ENCODE data around the gene HMCN2. TPM values are rescaled to one million over a fixed set of nuclear protein-coding genes. Genes with fewer than 3 reads are reported as not detected.

HMCN2 gene
- total and polyA plus RNA-seq, 2 of the 4 experiments (the other 2 are of a cell fraction): 0.02 TPM; not detected in 1

DNA sequence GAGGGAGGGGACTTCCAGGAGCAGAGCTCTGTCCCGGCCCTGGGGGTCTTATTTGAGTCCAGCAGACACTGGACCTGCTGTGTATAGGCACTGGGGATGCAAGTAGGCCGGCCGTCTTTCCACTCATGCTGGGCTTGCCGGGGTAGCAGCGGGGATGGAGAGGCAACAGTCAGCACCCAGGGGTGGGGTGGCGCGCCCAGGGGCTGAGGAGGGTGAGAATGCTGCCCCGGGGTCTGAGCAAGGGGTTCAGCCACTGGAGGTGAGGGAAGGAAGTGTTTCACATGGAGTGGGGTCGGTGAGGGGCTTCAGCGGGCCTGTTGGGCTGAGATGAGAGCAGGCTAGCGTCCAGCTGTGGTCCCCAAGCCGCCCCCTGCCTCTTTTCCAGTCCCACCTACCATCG, 88.8 kb downstream of the HMCN2 start:
- no peak overlapping the region for H4K8ac ChIP-seq (ENCODE audit: low read depth in 2 of 2, low read length in 2 of 2)
- H3K14ac ChIP-seq (replicated peaks; ENCODE audit: low read depth, low read length): no peak overlapping the region
- no peak overlapping the region for H3K4me2 ChIP-seq (ENCODE audit: low read depth, low read length)
- no peak overlapping the region for H3K23ac ChIP-seq (ENCODE audit: low read depth, low read length)
- H3K36me3 ChIP-seq (ENCODE audit: control insufficient read depth, insufficient read depth, low read length): no peaks in the 10 kb centered on the region
- no peaks in the 10 kb centered on the region for H3K79me1 ChIP-seq (ENCODE audit: low read depth in 1 of 2, low read length in 2 of 2)
- no peak overlapping the region for H2AK9ac ChIP-seq (replicated peaks; ENCODE audit: low read depth, low read length, poor library complexity)
- H2AFZ ChIP-seq (replicated peaks; ENCODE audit: low read length, poor library complexity): no peak overlapping the region
- no peak overlapping the region for H3K56ac ChIP-seq (ENCODE audit: extremely low read depth, insufficient read depth, low read length)
- no peak overlapping the region for H2BK5ac ChIP-seq (ENCODE audit: low read depth, low read length, poor library complexity, severe bottlenecking)
- ATAC-seq (ENCODE audit: low read depth) (no peak), DNase-seq (no peak)
- BruUV-seq (replicated peaks): no TSS peak
- no peaks in the 10 kb centered on the region for H3K4me1 ChIP-seq (ENCODE audit: control insufficient read depth, insufficient read depth, low read length)
- H3K4ac ChIP-seq (ENCODE audit: low read depth, low read length): no peak overlapping the region
- peaks cover 33% of the 10 kb centered on the region for H3K27me3 ChIP-seq (ENCODE audit: control insufficient read depth, insufficient read depth, low read length)
- 47% methylated on average over 3 of the region's 13 CpGs; no CpG with 5 or more reads in 1 of the 2 experiments for WGBS, 2 experiments (ENCODE audit: extremely low coverage in 2 of 2, insufficient read length in 1 of 2)
- H3K9ac ChIP-seq (ENCODE audit: low read depth, low read length): no peak overlapping the region
- CTCF ChIA-PET: no interaction called here
- H2AK5ac ChIP-seq (ENCODE audit: low read depth, low read length): no peak overlapping the region
- H3K4me3 ChIP-seq (ENCODE audit: insufficient read depth, low read depth, low read length): no peak overlapping the region
- H2BK15ac ChIP-seq (ENCODE audit: low read depth, low read length): no peak overlapping the region
- dilution Hi-C loops (cut with HindIII; ENCODE audit: low sequenced_read_pairs, unreplicated experiment) (no loop called here), intact Hi-C loops (cut with micrococcal nuclease) (no loop called here), in situ Hi-C loops (cut with MboI; ENCODE audit: low sequenced_read_pairs) (no loop called here)
- no peaks in the 10 kb centered on the region for H3K9me1 ChIP-seq (ENCODE audit: insufficient read depth, low read length)
- H3K9me3 ChIP-seq (ENCODE audit: control insufficient read depth, insufficient read depth, low read length): no peaks in the 10 kb centered on the region; the same call in 1 of the 2 replicates
- H2BK20ac ChIP-seq (ENCODE audit: low read depth, low read length): no peak overlapping the region
- POLR2A ChIA-PET (ENCODE audit: unreplicated experiment): no interaction called here
- H3K27ac ChIP-seq (ENCODE audit: insufficient read depth, low read length): no peak overlapping the region
- no peak overlapping the region for H4K91ac ChIP-seq (ENCODE audit: insufficient read depth, low read depth, low read length)
- H3K18ac ChIP-seq (ENCODE audit: low read depth, low read length): no peak overlapping the region
- no peaks in the 10 kb centered on the region for H4K20me1 ChIP-seq (ENCODE audit: insufficient read depth, low read length)
- TF ChIP-seq MAZ (IDR thresholded peaks at IDR 0.05; ENCODE audit: borderline replicate concordance, low read depth, low read length): no peak
- TF ChIP-seq MXI1 (IDR thresholded peaks at IDR 0.05; ENCODE audit: borderline replicate concordance, low read depth, low read length): no peak
- H4K5ac ChIP-seq (ENCODE audit: low read depth, low read length): no peak overlapping the region
- H2BK120ac ChIP-seq (ENCODE audit: low read depth, low read length): no peak overlapping the region
